GM15510 (cell line): Measurements from ENCODE around the gene NR2E3.

ENCODE experiments used
- POLR2A ChIP-seq: IDR thresholded peaks from 3 replicates; pipeline ENCODE4 v1.6.1; 2011; ENCODE audit warnings: borderline replicate concordance; ENCODE audit not compliant: insufficient read length; ENCODE audit errors: extremely low read depth

Gene NR2E3

GRCh38 chr15:71804695-71805470 lies 5.5 kb upstream of the NR2E3 start:
- TF ChIP-seq POLR2A = no peak

DNA sequence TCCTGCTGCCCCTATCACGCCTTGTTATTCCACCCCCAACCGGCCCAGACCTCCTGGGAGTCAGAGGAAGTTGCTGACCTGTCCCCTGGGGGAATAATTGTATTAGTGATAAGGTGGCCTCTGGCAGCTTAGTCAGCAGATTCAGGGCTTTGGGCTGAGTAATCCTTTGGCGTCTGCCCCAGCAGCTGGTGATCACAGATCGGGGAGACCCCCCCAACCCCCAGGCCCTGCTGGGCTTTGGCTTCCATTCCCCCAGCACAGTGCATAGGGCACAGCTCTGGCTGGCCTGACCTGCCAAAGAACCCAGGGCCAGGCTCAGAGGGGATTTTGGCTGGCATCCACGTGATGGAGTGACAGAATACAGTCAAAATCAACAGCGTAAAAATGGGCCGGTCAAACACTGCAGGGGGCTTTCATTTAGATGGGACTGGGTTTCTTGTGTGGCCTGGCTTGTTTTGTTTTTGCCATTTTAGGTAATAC lies 3.9 kb upstream of the NR2E3 start:
- TF ChIP-seq POLR2A = no peak

DNA sequence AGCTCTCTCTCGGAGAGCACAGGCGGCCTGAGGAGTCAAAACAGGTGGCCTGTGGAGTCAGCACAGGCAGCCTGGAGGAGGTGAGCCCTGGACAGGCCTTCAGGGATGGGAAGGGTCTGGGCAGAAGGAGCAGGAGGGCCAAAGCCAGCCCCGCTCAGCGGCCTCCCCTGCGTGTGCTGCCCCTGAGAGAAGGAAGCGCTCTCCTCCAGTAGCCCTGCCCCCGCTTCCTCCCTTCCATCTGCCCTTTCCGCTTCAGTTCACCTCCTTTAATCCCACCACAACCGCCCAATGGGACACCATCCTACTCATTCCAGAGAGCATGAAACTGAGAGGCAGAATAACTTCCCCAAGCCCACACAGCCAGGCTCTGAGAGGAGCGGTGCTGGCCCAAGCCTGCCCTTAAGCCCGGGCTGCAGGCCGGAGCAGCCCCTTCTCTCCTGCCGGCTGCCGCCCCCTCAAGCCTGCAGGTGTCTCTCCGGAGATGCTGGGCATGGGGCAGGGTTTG lies 3.2 kb upstream of the NR2E3 start:
- TF ChIP-seq POLR2A = no peak

DNA sequence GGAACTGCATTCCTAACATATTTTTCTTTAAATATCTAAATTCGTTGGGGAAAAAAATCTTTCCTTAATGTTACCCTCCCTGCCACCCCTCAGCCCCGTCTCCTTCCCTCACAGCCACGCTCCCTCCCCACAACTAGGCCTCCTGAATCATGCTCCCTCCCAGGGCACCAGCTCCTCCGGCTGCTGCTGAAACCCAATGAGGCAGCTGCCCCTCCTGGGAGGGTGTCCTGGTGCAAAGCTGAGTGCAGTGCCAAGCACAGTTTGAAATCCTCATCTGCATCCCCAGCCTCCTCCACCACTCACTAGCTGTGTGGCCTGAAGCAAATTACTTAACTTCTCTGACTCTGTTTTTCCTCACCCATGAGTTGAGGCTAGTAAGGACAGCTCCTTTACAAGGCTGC lies 2.7 kb upstream of the NR2E3 start:
- TF ChIP-seq POLR2A = no peak

DNA sequence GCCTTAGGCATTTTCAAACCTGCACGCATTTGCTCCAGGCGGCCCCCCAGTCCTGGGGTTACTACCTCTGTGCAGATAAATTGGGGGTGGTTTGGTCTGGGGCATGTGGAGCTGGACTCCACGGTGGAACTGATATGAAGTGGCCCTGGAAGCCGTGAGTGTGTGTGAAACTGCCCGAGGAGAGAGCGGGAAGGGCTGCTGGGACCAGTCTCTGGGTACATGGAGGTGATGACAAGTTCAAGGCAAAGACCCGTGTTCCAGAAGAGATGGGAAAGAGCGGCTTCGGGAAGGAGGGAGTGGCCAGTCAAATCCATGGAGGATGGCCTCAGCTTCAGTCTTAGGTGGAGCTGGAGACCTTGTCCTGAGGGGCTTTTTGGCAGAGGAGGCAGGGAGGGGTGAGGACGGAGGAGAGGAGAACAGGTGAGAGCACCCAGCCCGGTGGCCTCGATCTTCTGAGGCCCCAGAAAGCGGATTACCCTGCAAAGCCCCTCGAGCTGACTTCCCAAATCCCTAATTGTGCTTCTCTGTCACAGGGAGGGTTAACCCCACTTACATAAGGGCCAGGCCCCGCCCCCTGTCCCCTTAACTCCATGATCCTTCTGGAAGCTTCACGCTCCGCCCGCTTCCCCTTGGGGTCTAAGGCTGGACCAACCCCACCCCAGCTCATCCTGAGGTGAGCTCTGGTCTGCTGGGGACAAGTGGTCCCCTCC lies 1.9 kb upstream of the NR2E3 start:
- TF ChIP-seq POLR2A = no peak

GRCh38 chr15:71809346-71809745 lies 1.0 kb upstream of the NR2E3 start:
- TF ChIP-seq POLR2A = no peak

- TF ChIP-seq POLR2A = no peak
Observed at GRCh38 chr15:71811036-71811736, 832 bp downstream of the NR2E3 start.

- no peak for TF ChIP-seq POLR2A
Observed at GRCh38 chr15:71811752-71812735, 1.7 kb downstream of the NR2E3 start.

- no peak for TF ChIP-seq POLR2A
Observed at GRCh38 chr15:71812966-71813722, 2.8 kb downstream of the NR2E3 start.

DNA sequence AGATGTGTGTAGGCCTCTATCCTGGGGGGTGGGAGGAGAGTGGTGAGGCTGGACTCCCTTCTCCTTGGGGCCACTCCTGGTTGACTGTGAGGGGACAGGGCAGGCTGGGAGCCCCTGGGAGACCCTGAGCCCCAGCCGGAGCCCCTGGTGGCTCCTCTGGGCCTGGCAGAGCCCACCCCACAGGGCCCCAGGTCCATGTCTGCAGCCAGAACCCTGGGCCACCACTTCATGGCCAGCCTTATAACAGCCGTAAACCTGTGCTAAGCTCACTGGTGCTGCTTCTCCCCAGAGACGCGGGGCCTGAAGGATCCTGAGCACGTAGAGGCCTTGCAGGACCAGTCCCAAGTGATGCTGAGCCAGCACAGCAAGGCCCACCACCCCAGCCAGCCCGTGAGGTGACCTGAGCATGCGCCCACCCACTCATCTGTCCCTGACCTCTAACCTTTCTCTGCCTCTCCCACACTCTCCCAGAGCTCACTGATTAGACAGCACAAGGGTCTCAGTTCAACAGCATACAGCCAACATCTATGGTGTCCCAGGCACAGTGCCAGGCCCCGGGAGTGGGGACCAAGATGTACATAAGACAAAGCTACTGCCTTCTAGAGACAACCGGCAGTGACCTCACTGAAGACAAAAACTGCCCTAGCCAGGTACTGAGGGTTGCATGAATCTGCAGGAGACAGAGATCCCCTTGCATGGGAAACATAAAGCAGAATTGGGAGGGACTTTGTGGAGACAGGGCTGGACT lies 3.5 kb downstream of the NR2E3 start:
- no peak for TF ChIP-seq POLR2A

DNA sequence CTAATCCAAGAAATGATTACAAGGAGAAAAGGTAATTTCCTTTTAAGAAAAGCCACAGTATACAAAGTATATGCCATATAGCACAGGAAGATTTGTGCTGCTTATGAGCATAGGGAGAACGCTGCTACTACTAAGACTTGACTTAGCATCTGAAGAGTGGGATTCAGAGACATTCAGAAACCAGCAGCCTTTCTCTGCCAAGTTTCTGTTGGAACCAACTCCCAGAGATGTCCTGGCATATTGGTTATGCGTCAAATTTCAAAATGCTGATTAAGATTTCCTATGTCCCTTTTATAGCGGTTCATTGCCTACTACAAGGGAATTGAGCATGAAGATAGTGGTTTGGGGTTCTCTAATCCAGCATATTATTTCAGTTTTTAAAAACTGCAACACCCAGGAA lies 4.9 kb downstream of the NR2E3 start:
- TF ChIP-seq POLR2A = no peak

DNA sequence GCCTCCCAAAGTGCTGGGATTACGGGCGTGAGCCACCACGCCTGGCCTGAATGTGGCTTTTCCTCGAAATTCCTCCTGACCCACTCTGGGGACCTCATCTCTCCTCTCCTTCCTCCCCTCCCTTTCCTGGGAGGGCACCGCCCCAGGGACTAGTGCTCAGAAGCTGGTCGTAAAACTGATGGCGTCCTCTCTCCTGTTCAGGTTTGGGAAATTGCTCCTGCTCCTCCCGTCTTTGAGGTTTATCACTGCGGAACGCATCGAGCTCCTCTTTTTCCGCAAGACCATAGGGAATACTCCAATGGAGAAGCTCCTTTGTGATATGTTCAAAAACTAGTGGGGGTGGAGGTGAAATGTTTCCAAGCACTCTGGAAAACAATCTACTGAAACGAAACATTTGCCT lies 7.0 kb downstream of the NR2E3 start:
- no peak for TF ChIP-seq POLR2A

- no peak for TF ChIP-seq POLR2A
Observed at GRCh38 chr15:71820127-71820526, 9.8 kb downstream of the NR2E3 start.
